ENCODE data around the gene EYA4. TPM values are rescaled to one million over a fixed set of nuclear protein-coding genes. Genes with fewer than 3 reads are reported as not detected.

Gene EYA4, protein sequence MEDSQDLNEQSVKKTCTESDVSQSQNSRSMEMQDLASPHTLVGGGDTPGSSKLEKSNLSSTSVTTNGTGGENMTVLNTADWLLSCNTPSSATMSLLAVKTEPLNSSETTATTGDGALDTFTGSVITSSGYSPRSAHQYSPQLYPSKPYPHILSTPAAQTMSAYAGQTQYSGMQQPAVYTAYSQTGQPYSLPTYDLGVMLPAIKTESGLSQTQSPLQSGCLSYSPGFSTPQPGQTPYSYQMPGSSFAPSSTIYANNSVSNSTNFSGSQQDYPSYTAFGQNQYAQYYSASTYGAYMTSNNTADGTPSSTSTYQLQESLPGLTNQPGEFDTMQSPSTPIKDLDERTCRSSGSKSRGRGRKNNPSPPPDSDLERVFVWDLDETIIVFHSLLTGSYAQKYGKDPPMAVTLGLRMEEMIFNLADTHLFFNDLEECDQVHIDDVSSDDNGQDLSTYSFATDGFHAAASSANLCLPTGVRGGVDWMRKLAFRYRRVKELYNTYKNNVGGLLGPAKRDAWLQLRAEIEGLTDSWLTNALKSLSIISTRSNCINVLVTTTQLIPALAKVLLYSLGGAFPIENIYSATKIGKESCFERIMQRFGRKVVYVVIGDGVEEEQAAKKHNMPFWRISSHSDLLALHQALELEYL
- not detected in 2 replicates for total RNA-seq (2022)
- Bru-seq, nascent RNA, result percentile 5 among the genes with signal in this experiment
- BruChase-seq, experiment 1, labeled RNA remaining after a 6-hour chase, result percentile 3 among the genes with signal in this experiment
- BruChase-seq, experiment 2, labeled RNA remaining after a 2-hour chase, result percentile 7 among the genes with signal in this experiment
- long read RNA-seq, result 0 reads

DNA sequence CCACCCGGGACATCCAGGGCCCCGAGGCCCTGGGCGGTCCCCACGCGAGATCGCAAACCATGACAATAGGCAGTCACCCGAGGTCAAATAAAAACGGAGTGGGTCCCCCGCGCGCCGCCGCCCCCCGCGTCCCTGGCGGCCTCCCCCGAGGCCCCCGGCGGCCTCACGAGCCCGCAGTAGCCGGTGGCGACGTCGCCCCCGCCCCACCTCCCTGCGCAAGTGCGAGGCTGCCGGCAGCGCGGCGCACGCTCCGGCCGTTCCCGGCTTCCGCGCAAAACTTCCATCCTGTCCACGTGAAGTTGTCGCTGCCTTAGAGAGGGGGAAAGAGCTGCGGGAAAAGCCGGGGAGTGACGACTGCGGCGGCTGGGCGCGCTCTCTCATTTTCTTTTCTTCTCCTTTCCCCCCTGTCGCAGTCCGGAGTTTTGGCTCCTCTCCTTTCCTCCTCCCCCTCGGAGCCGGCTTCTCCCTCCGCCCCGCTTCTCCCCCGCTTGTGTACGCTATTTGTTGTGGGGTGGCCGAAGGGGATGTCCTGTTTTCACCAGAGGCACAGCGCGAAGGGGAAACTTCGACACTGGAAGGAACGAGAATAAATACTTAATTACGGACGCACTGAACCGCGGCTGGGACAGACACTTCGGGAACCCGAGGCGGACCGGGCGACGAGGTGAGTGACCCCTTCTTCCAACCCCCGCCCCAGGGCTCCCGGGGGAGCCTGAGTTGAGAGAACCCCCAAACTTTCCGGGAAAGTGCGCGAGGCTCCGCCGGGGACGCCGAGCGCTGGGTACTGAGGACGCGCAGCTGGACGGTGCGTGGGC is at the start of gene EYA4:
Gene EYA4 (plus strand): TSS at position 272 of the 815 bp plus-strand sequence. CDS start 33,424 bp downstream, outside the sequence.
- Mint-ChIP-seq H3K4me3 (ENCODE audit: unreplicated experiment) (no peak within 1 kb of the TSS), H3K27ac (ENCODE audit: low read depth, unreplicated experiment) (no peak within 1 kb of the TSS), H3K27me3 (ENCODE audit: insufficient read depth, unreplicated experiment) (peaks cover 90% of the 10 kb centered on the region), H3K9me3 (ENCODE audit: unreplicated experiment) (no peaks in the 10 kb centered on the region), H3K4me1 (ENCODE audit: insufficient read depth, unreplicated experiment) (no peaks in the 10 kb centered on the region), H3K36me3 (ENCODE audit: insufficient read depth, unreplicated experiment) (no peaks in the 10 kb centered on the region)
- ChIA-PET CTCF (no interaction called here), POLR2A (no interaction called here)
- BruUV-seq (replicated peaks), result no TSS peak
- TF ChIP-seq, protein P1, sequence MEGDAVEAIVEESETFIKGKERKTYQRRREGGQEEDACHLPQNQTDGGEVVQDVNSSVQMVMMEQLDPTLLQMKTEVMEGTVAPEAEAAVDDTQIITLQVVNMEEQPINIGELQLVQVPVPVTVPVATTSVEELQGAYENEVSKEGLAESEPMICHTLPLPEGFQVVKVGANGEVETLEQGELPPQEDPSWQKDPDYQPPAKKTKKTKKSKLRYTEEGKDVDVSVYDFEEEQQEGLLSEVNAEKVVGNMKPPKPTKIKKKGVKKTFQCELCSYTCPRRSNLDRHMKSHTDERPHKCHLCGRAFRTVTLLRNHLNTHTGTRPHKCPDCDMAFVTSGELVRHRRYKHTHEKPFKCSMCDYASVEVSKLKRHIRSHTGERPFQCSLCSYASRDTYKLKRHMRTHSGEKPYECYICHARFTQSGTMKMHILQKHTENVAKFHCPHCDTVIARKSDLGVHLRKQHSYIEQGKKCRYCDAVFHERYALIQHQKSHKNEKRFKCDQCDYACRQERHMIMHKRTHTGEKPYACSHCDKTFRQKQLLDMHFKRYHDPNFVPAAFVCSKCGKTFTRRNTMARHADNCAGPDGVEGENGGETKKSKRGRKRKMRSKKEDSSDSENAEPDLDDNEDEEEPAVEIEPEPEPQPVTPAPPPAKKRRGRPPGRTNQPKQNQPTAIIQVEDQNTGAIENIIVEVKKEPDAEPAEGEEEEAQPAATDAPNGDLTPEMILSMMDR (IDR thresholded peaks at IDR 0.05; ENCODE audit: unreplicated experiment), result no peak
- intact Hi-C loops (cut with micrococcal nuclease), result no loop called here
- no peak for DNase-seq (ENCODE audit: unreplicated experiment)

DNA sequence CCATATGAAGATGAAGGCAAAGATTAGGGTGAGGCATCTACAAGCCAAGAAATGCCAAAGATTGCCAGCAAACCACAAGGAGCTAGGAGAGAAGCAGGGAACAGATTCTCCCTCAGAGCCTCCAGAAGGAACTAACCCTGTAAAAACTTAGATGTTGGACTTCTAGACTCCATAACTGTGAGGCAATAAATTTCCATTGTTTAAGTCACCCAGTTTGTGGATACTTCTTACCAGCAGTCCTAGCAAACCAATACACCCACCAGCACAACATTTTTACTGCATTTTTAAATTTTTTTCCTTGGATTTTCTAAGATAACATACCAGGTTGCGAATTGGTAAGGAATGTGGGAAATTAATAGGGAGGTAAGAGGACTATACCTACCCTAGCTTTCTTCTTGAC is 47.8 kb upstream of the EYA4 start:
- H3K27me3 Mint-ChIP-seq (ENCODE audit: insufficient read depth, unreplicated experiment), result peaks cover 99% of the 10 kb centered on the region
- no peak for DNase-seq (ENCODE audit: unreplicated experiment)
- no peaks in the 10 kb centered on the region for H3K9me3 Mint-ChIP-seq (ENCODE audit: unreplicated experiment)
- CTCF ChIA-PET, result interaction anchor here (0.6 to 1.2 kb wide), 3 partner anchors 8 to 369 kb away, joined by 3 to 4 read pairs (median 3); no protein-coding TSS in a partner anchor
- no peaks in the 10 kb centered on the region for H3K4me1 Mint-ChIP-seq (ENCODE audit: insufficient read depth, unreplicated experiment)
- BruUV-seq (replicated peaks), result no TSS peak
- POLR2A ChIA-PET, result no interaction called here
- no peak overlapping the region for H3K4me3 Mint-ChIP-seq (ENCODE audit: unreplicated experiment)
- intact Hi-C loops (cut with micrococcal nuclease), result loop anchor here (10.0 kb wide), 1 partner anchor 901 kb away; no protein-coding TSS in a partner anchor
- TF ChIP-seq, protein P1 (IDR thresholded peaks at IDR 0.05; ENCODE audit: unreplicated experiment), result no peak
- no peak overlapping the region for H3K27ac Mint-ChIP-seq (ENCODE audit: low read depth, unreplicated experiment)
- H3K36me3 Mint-ChIP-seq (ENCODE audit: insufficient read depth, unreplicated experiment), result no peaks in the 10 kb centered on the region

DNA sequence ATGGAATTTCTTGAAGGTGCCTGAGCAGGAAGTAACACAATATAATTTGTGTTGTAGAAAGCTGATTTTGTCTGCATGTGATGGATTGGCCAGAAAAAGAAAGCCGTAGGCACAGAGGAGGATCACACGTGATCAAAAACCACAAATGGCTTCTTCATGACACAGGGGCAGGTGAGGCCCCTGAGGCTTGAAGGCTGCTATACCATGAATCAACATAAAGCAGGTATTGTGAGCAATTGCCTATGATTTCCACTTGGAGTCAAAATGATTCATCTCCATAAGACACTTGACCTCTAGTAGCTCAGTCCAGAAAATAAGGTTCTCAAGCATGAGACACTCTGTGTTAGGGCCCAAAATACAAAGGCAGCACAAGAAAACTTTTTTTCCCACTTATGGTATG is 42.4 kb upstream of the EYA4 start:
- peak; percentile 5 for DNase-seq (ENCODE audit: unreplicated experiment)
- Mint-ChIP-seq H3K4me1 (ENCODE audit: insufficient read depth, unreplicated experiment) (no peaks in the 10 kb centered on the region), H3K36me3 (ENCODE audit: insufficient read depth, unreplicated experiment) (no peaks in the 10 kb centered on the region), H3K27me3 (ENCODE audit: insufficient read depth, unreplicated experiment) (peaks cover 100% of the 10 kb centered on the region), H3K27ac (ENCODE audit: low read depth, unreplicated experiment) (no peak overlapping the region), H3K9me3 (ENCODE audit: unreplicated experiment) (no peaks in the 10 kb centered on the region), H3K4me3 (ENCODE audit: unreplicated experiment) (no peak overlapping the region)
- TF ChIP-seq, protein P1 (IDR thresholded peaks at IDR 0.05; ENCODE audit: unreplicated experiment), result no peak
- ChIA-PET CTCF (interaction anchor here (0.6 kb wide), 1 partner anchor 938 kb away, joined by 3 read pairs; no protein-coding TSS in a partner anchor), POLR2A (no interaction called here)
- BruUV-seq (replicated peaks), result no TSS peak
- intact Hi-C loops (cut with micrococcal nuclease), result loop anchor here (10.0 kb wide), 1 partner anchor 896 kb away; no protein-coding TSS in a partner anchor
